ENCODE results near the gene TMIE.
A peak's percentile ranks its signal among the peaks of the same experiment; 100 is the strongest.
"Not testable (repeated sequence)": the region's sequence is repeated elsewhere in the genome, so short reads cannot be mapped to it uniquely, and the experiment has no call there.

TMIE gene

GRCh38 chr3:46699676-46700523, 1.3 kb upstream of the TMIE start:
- Histone ChIP-seq H3K9ac (no peak overlapping the region), H3K4me2 (peak overlapping the region; percentile 13; the same call in 1 of the 2 replicates), H3K4me3 (no peak overlapping the region), H3K27me3 (peaks cover 30% of the 10 kb centered on the region), H4K20me1 (peaks cover 17% of the 10 kb centered on the region; the same call in 1 of the 2 replicates), H3K36me3 (no peaks in the 10 kb centered on the region), H3K4me1 (peaks cover 41% of the 10 kb centered on the region), H3K9me3 (no peaks in the 10 kb centered on the region), H3K27ac (no peak overlapping the region)
- TF ChIP-seq Cebpa-rat (IDR thresholded peaks at IDR 0.05) = no peak

- H3K4me2 ChIP-seq = 0 out of 2 replicates have a peak overlapping the region, but pooled peaks have one; percentile 40
- no peak overlapping the region for H3K9ac ChIP-seq
- TF ChIP-seq Cebpa-rat (IDR thresholded peaks at IDR 0.05) = no peak
- no peak overlapping the region for H3K4me3 ChIP-seq
- no peak overlapping the region for H3K27ac ChIP-seq
- peaks cover 33% of the 10 kb centered on the region for H3K4me1 ChIP-seq
- peaks cover 30% of the 10 kb centered on the region for H3K27me3 ChIP-seq
- no peaks in the 10 kb centered on the region for H3K9me3 ChIP-seq
- peaks cover 17% of the 10 kb centered on the region; the same call in 1 of the 2 replicates for H4K20me1 ChIP-seq
- no peaks in the 10 kb centered on the region for H3K36me3 ChIP-seq
Observed at GRCh38 chr3:46700772-46701171, 420 bp upstream of the TMIE start.

DNA sequence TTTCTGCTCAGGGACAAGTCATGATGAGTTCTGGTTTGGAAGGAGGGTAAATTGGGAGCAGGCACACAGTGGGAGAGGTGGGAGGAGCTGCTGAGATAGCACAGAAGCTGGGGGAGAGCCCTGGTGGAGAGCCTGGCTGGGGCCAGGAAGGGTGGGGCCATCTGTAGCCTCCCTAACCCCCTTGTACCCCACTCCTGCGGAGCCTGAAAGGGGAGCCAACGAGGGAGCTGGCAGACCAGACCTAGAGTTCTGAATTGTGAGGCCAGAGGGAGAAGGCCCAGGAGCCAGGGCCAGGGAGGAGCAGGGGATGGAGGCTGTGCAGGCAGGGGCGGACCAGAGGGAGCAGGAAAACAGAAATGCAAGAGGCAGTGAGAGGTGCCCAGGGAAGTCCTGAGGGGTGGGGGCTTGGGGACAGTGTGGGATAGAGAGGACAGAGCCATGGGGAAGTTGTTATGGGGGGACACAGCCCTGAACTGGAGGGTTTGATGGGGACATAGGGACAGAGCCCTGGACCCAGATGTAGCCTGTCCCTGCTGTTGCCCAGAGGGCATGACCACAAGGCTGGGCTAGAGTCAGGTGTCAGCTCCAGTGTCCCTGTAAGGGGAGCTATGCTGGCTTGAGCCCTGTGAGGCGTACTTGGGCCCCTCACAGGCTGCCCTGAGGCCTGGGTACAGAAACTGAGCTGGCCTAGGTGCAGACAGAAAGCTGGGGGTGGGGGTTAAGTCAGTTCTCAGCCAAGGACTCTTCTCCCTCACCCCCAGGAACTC, 1.2 kb downstream of the TMIE start:
- H3K36me3 ChIP-seq = no peaks in the 10 kb centered on the region

DNA sequence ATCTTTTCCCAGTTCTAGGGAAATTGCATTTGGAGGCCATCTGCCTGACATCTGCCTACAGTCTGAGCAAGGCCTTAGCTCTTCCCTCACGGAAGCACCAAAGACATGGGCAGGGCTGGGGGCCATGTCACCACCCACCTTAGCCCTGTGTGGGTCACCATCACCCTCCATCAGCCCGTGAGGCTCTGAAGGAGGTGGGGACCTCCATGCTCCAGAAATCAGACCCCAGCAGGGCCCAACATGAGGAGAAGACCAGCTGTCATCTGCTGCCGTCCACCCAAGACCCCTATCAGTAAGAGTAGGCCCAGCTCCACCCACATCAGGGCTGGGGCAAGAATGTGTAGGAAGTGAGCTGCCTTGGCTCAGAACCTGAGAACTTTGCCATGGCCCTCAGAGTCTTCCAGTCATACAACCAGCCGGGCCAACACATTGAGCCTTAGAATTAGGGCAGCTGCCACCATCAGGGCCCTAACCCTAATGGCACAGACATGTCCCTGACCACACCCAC, 1.9 kb downstream of the TMIE start:
- no peak overlapping the region for H3K9ac ChIP-seq
- no peak overlapping the region for H3K4me3 ChIP-seq
- H4K20me1 ChIP-seq = peaks cover 17% of the 10 kb centered on the region; the same call in 1 of the 2 replicates

More for the DNA sequence above, 1.2 kb downstream of the TMIE start:
- Histone ChIP-seq H3K4me3 (no peak overlapping the region), H3K27ac (no peak overlapping the region), H3K27me3 (peaks cover 30% of the 10 kb centered on the region), H3K9ac (no peak overlapping the region), H3K9me3 (no peaks in the 10 kb centered on the region), H4K20me1 (peaks cover 17% of the 10 kb centered on the region; the same call in 1 of the 2 replicates), H3K4me1 (peaks cover 31% of the 10 kb centered on the region), H3K4me2 (no peak overlapping the region)
- no peak for TF ChIP-seq Cebpa-rat (IDR thresholded peaks at IDR 0.05)

GRCh38 chr3:46704346-46704745, 3.2 kb downstream of the TMIE start:
- not testable (repeated sequence) for H3K4me3 ChIP-seq, H3K9ac ChIP-seq, H3K9me3 ChIP-seq, H3K27ac ChIP-seq, H3K4me2 ChIP-seq, H3K36me3 ChIP-seq
- peaks cover 30% of the 10 kb centered on the region for H3K27me3 ChIP-seq
- peaks cover 17% of the 10 kb centered on the region; the same call in 1 of the 2 replicates for H4K20me1 ChIP-seq
- H3K4me1 ChIP-seq = peaks cover 44% of the 10 kb centered on the region

More for the DNA sequence above, 1.9 kb downstream of the TMIE start:
- no peak overlapping the region for H3K27ac ChIP-seq
- H3K27me3 ChIP-seq = peaks cover 30% of the 10 kb centered on the region
- peaks cover 31% of the 10 kb centered on the region for H3K4me1 ChIP-seq
- no peaks in the 10 kb centered on the region for H3K9me3 ChIP-seq
- H3K36me3 ChIP-seq = no peaks in the 10 kb centered on the region
- no peak for TF ChIP-seq Cebpa-rat (IDR thresholded peaks at IDR 0.05)
- H3K4me2 ChIP-seq = no peak overlapping the region

DNA sequence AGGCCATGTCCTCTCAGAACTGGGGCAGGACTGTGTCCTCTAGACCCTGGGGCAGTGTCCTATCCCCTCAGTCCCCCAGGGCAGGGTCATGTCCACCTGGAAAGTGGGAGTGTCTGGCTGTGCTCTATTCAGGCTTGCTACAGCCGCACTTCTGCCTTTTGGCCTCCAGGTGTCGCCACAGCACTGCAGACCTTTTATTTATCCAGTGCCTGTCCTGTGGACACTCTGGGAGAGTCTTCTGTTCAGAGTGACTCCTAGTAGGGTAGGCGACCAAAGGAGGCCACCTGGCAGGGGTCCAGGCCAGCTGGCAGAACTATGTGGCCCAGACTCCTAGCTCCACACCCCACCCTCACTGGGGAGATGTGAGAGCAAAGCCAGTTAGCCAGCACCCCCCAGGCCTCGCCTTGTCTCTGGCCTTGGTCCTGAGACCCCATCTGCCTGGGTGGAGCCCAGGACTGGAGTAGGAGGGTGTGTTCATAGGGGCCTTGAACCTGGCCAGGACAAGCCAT, 3.9 kb downstream of the TMIE start:
- H3K4me1 ChIP-seq = peaks cover 44% of the 10 kb centered on the region
- H3K36me3 ChIP-seq = 0 out of 2 replicates have a peak, but pooled peaks cover 7% of the 10 kb centered on the region
- H3K4me2 ChIP-seq = no peak overlapping the region
- no peaks in the 10 kb centered on the region for H3K9me3 ChIP-seq
- H3K4me3 ChIP-seq = no peak overlapping the region
- TF ChIP-seq Cebpa-rat (IDR thresholded peaks at IDR 0.05) = no peak
- no peak overlapping the region for H3K9ac ChIP-seq
- peaks cover 17% of the 10 kb centered on the region; the same call in 1 of the 2 replicates for H4K20me1 ChIP-seq
- H3K27ac ChIP-seq = no peak overlapping the region
- peaks cover 29% of the 10 kb centered on the region for H3K27me3 ChIP-seq

GRCh38 chr3:46705751-46706552, 4.8 kb downstream of the TMIE start:
- Histone ChIP-seq H3K27ac (no peak overlapping the region; the same call in 1 of the 2 replicates), H3K9me3 (no peaks in the 10 kb centered on the region), H3K9ac (no peak overlapping the region), H3K27me3 (peaks cover 20% of the 10 kb centered on the region), H3K4me3 (no peak overlapping the region), H3K36me3 (0 out of 2 replicates have a peak, but pooled peaks cover 7% of the 10 kb centered on the region), H3K4me1 (peaks cover 38% of the 10 kb centered on the region), H3K4me2 (peak overlapping the region; percentile 63; the same call in 1 of the 2 replicates), H4K20me1 (peaks cover 17% of the 10 kb centered on the region; the same call in 1 of the 2 replicates)
- no peak for TF ChIP-seq Cebpa-rat (IDR thresholded peaks at IDR 0.05)

DNA sequence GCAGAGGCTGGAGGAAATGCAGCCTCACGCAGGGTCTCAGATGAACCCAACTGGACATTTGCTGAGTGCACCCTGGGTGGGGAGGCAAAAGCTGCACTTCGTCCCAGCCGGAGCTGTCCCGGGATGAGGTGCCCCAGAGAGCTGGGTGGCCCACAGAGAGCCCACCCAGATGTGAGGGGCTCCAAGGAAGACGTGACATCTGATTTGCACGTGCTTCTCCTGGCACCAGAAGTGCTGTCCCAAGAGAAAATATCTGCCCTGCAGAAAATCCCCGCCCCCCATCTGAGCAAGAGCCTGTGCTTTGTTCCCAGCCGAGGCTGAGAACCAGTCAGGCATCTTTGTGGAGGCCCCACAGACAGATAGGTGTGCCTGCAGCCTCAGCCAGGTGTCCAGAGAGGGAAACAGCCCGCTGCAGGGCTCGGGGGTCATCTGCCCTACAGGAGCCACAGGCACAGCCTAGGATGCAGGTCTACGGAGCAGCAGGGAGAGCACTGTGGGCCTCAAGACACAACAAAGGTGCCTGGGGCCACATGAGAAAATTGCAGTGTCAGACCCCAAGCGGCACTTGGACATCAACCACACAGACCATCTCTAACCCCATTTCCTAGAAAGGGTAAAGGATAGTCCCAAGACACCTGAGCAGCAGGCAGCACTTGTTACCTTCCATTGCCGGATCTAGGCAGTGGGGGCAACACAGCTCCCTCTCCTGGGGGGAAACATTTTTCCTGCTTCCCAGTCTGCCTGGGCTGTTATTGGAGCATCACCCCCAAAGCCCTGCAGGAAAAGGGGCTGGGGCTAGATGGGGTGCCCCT, 5.8 kb downstream of the TMIE start:
- Histone ChIP-seq H3K9ac (no peak overlapping the region; the same call in 1 of the 2 replicates), H3K4me3 (no peak overlapping the region), H4K20me1 (peaks cover 10% of the 10 kb centered on the region; the same call in 1 of the 2 replicates), H3K9me3 (no peaks in the 10 kb centered on the region), H3K27me3 (peaks cover 11% of the 10 kb centered on the region), H3K4me1 (peaks cover 32% of the 10 kb centered on the region), H3K27ac (no peak overlapping the region), H3K36me3 (0 out of 2 replicates have a peak, but pooled peaks cover 7% of the 10 kb centered on the region), H3K4me2 (peak overlapping the region; percentile 63)
- no peak for TF ChIP-seq Cebpa-rat (IDR thresholded peaks at IDR 0.05)
